ENCODE measurements around the gene ARSG.
"Not testable (repeated sequence)": the region's sequence is repeated elsewhere in the genome, so short reads cannot be mapped to it uniquely, and the experiment has no call there.

ARSG gene

GRCh38 chr17:68290955-68291835 is at the start of gene ARSG, which contains the start of gene SLC16A6:
TSS of gene ARSG (plus strand) at chr17:68291495. CDS start at chr17:68307494, 15,999 bp downstream.
TSS of gene SLC16A6 (minus strand) at chr17:68291127. CDS start at chr17:68278320, 12,807 bp downstream.
- DNase-seq: peak; percentile 88

- DNase-seq: no peak
These were observed 44.8 kb upstream of the ARSG start for GRCh38 chr17:68246271-68247028.

GRCh38 chr17:68247445-68248198 is 43.7 kb upstream of the ARSG start, which contains the start of gene AMZ2:
TSS of gene AMZ2 (plus strand) at chr17:68248043. CDS start at chr17:68250188, 2,145 bp downstream.
- peak; percentile 94 for DNase-seq

GRCh38 chr17:68248199-68248825 is 43.0 kb upstream of the ARSG start:
- peak; percentile 60 for DNase-seq

- no peak for DNase-seq
These were observed 42.4 kb upstream of the ARSG start for GRCh38 chr17:68248891-68249290.

- DNase-seq: no peak
These were observed 41.9 kb upstream of the ARSG start for GRCh38 chr17:68249354-68249765.

- not testable (repeated sequence) for DNase-seq
These were observed 37.9 kb upstream of the ARSG start for GRCh38 chr17:68253426-68253825.

GRCh38 chr17:68255151-68255550 is 36.1 kb upstream of the ARSG start:
- no peak for DNase-seq

- no peak for DNase-seq
These were observed 35.4 kb upstream of the ARSG start for GRCh38 chr17:68255731-68256538.

- DNase-seq: not testable (repeated sequence)
These were observed 34.6 kb upstream of the ARSG start for GRCh38 chr17:68256701-68257100.

GRCh38 chr17:68257934-68258333 is 33.4 kb upstream of the ARSG start:
- DNase-seq: no peak

GRCh38 chr17:68258890-68259647 is 32.2 kb upstream of the ARSG start:
- not testable (repeated sequence) for DNase-seq

- not testable (repeated sequence) for DNase-seq
These were observed 31.7 kb upstream of the ARSG start for GRCh38 chr17:68259648-68259951.

- DNase-seq: peak; percentile 14
These were observed 31.1 kb upstream of the ARSG start for GRCh38 chr17:68260051-68260762.

GRCh38 chr17:68262467-68262866 is 28.8 kb upstream of the ARSG start:
- not testable (repeated sequence) for DNase-seq

GRCh38 chr17:68263101-68263681 is 28.1 kb upstream of the ARSG start:
- peak; percentile 20 for DNase-seq

GRCh38 chr17:68265833-68266232 is 25.5 kb upstream of the ARSG start:
- not testable (repeated sequence) for DNase-seq

- no peak for DNase-seq
These were observed 17.6 kb upstream of the ARSG start for GRCh38 chr17:68273722-68274121.

- DNase-seq: not testable (repeated sequence)
These were observed 15.0 kb upstream of the ARSG start for GRCh38 chr17:68276339-68276738.

- DNase-seq: no peak
These were observed 13.5 kb upstream of the ARSG start for GRCh38 chr17:68277807-68278206.
